Stimulated activated CD4-positive, alpha-beta T cell treated with anti-CD3 and anti-CD28 coated beads, Interleukin-1b, Interleukin-23, amount 100 ng/mL, for 48 hours (primary cell): ENCODE results near the gene ACKR2.

Experiments used
- DNase-seq: peaks from one replicate; pipeline ENCODE4 v3.0.0-alpha.2; 2020

The ACKR2 gene, protein sequence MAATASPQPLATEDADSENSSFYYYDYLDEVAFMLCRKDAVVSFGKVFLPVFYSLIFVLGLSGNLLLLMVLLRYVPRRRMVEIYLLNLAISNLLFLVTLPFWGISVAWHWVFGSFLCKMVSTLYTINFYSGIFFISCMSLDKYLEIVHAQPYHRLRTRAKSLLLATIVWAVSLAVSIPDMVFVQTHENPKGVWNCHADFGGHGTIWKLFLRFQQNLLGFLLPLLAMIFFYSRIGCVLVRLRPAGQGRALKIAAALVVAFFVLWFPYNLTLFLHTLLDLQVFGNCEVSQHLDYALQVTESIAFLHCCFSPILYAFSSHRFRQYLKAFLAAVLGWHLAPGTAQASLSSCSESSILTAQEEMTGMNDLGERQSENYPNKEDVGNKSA

DNA sequence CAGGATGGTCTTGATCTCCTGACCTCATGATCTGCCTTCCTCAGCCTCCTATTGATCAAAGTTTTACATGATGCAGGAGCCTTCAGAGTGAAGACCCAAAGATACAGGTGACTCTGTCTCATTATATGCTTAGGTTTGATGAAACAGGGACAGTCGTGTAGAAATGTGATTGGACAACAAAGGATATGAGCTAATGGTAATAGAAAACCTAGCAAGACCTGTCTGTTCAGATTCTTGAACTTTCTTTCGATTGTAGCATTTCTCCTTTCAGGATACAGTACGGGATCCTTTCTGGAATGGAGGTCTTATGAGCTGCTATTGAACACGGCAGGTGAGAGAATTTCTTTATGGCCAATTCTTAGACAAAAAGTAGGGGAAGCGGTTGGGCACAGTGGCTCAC is at the start of gene ACKR2:
ACKR2 (plus strand) TSS at position 244 of the 400 bp plus-strand sequence. CDS start 55,058 bp downstream, outside the sequence.
- no peak for DNase-seq

DNA sequence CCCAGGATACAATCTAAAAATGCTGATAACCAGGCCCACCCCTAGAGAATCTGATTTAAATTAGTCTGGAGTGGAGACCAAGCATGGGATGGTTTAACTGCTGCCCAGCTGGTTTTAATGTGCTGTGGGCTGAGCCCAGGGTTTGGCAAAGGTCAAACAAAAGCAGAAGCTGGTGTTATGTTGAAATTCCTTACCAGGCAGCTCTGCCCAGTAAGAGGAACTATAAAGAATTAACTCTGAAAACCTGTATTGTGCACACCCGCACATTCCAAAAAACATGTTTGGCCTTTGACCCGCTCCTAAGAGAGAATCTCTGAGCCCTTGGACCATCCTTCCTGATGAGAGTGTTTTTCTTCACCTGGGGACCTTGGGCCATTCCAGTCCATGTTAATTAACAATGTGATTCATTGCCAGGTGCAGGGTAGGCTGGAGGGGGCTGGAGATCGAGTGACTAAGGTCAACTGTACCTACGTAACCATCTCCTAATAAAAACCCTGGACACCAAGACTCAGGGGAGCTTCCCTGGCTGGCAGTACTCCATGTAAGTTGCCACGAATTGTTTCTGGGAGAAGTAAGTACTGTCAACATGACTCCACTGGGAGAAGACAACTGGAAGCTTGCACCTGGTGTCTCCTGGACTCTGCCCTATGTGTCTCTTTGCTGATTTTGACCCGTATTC is 47.1 kb upstream of the ACKR2 start:
- DNase-seq, result no peak

DNA sequence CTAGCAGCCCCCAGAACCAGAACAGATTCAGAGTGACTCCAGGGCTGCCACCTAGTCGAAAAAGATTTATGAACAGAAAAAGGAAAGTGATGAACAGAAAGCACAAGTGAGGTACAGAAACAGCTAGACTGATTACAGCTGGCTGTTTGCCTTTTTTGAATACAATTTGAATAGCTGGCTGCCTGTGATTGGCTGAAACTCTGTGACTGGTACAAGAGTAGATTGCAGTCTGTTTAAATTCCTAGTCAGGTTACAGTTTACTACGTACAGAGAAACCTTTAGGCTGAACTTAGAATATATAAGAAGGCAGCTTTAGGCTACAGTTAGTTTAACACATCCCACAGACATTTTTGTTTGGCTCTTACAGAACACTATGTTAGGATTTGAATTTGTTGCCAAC is 46.2 kb upstream of the ACKR2 start:
- no peak for DNase-seq

DNA sequence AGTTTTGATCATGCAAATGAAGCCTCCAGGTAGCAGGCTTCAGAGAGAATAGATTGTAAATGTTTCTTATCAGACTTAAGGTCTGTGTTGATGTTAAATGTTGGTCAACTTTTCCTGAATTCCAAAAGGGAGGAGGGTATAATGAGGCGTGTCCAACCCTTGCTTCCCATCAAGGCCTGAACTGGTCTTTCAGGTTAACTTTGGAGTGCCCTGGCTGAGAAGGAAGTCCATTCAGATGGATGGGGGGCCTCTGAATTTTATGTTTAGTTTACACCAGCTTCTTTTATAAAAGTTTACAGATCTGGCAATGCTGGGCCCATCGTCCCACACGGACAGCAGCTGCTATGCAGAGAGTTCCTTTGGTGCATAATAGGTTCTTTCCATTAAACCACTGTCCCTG is 45.1 kb upstream of the ACKR2 start:
- no peak for DNase-seq

DNA sequence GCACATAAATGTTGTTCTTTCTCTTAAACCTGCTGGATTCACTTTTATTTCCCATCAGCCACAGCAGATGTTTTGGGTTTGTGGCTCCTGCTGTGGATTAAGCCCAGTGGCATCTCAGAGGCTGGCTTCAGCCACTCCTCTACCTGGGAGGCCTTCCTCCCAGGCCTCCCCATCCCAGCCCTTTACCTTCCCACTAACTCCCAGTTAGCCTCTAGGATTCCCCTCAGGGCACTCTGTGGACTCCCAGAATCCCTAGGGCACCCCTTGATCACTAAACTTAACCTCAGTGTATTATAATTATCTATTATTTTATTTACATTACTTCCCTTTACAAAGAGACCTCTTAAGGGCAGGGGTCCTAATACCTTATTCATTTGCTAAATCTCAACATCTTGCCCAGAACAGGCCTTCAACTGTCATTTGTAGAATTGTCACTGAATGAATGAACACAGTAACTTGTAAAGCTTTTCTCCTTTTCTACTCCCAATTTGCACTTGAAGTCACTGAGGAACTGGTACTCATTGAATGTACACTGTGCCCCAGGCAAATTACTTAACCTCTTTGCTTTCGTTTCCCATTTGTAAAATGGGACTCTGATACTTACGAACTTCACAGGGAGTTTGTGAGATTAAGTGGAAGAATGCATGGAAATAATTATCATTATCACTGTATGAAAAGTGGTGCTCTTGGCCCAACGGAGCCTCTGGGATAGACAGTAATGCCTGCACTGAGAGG is 44.5 kb upstream of the ACKR2 start:
- DNase-seq, result no peak

DNA sequence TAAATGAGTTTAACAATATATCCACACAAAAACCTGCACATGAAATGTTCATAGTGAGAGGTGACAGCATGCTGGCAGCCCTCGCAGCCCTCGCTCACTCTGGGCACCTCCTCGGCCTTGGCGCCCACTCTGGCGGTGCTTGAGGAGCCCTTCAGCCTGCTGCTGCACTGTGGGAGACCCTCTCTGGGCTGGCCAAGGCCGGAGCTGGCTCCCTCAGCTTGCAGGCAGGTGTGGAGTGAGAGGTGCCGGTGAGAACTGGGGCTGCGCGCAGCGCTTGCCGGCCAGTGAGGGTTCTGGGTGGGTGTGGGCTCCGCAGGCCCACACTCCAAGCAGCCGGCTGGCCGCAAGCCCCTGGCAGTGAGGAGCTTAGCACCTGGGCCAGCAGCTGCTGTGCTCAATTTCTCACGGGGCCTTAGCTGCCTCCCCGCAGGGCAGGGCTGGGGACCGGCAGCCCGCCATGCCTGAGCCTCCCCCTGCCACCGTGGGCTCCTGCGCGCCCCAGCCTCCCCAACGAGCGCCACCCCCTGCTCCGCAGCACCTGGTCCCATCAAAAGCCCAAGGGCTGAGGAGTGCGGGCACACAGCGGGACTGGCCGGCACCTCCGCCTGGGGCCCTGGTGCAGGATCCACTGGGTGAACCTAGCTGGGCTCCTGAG is 39.6 kb upstream of the ACKR2 start:
- DNase-seq, result no peak

DNA sequence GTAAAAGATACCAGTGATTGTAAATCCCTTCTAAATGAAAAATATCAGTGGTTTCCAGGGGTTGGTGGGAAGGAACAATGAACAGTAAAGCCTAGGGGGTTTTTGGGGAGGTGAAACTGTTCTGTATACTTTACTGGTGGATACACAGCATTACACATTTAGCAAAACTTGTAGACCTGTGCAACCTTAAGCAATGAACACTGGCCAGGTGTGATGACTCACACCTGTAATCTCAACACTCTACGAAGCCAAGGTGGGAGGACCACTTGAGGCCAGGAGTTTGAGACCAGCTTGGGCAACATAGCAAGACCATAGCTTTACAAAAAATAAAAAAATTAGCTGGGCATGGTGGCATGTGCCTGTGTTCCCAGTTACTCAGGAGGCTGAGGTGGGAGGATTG is 38.0 kb upstream of the ACKR2 start:
- DNase-seq, result no peak

DNA sequence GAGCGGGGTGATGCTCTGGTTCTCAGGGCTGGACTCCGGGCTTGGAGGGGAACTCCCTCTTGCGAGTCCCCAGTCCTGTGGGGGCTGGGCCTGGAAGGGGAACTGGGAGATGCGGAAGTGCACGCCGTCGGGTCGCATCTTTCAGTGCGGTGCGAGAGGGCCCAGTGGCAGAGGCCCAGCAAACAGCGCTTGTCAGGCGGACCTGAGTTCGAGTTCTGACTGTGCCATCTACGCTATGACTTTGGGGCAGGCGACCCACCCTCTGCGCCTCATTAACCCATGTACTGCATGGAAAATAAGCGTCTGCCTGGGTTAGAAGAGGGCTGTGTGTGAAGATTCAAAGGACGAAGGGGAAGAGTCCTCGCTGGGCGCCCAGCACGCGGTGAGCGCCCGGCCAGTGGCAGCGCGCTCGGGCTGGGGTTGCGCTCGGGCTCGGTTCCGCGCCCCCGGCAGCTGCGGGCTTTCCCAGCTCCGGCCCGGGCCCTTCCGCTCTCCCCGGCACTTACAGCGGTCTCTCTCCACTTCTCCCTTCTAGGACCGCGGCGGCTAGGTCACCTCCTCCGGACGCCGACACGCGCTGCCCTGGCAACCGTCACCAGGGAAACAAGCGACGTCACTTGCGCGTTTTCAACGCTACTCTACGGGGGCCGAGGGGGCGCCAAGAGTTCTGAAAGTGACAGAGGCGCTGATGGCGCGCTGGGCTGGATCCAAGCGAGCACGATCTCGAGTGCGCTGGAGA is 36.4 kb upstream of the ACKR2 start, which contains the start of gene CCDC13:
CCDC13 (minus strand) TSS at position 584 of the 739 bp plus-strand sequence. CDS start 14,908 bp downstream, outside the sequence.
- DNase-seq, result peak; percentile 92

DNA sequence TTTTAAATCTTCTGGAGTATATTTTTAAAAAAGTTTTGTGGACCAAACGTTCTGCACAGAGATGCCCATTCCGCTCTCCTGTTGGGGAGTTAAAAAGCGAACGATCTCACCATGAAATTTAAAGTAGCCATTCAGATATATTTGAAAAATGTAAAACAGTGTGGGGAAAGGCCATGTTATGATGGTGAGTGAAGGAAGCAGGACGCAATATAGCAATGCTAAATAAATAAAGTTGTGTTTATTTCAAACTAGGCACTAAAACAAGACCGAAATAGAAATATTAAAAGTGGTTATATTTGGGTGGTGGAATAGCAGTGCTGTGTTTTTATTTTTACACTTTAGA is 35.9 kb upstream of the ACKR2 start:
- DNase-seq, result no peak

DNA sequence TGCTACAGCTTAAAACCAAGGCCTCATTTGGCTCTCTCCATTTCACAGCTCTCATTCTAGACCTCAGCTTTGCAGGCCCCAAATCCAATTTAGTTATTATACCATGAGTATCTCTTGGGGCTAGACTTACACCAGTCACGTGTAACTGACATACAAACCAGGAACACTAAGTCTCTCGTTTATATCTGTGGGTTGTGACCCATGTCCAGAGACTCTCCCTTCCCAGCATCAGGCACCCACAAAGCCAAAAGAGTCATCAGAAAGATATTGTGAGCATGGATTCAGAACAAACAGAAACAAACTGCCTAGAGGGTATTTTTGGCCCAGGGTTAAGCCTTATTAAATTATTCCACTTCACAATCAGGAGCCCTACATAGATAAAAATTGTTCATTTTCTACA is 30.6 kb upstream of the ACKR2 start:
- DNase-seq, result no peak

DNA sequence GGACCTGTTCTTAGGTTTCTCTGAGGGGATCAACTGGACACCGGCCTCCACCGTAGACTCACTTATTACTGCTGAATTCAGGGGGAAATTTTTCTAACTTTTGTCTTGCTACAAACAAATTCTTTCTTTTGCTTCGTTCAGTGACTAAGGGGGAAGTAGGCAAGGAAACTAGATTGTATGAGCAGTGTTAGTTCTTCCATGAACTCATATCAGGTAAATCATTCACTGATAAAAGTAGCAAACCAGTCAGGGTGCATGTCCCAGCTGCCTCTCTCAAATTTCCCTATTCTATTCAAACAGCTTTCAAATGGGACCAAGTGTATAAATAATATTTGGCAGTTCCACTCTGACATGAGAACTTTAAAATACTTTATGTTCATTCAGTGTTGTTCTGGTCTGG is 28.8 kb upstream of the ACKR2 start:
- no peak for DNase-seq

DNA sequence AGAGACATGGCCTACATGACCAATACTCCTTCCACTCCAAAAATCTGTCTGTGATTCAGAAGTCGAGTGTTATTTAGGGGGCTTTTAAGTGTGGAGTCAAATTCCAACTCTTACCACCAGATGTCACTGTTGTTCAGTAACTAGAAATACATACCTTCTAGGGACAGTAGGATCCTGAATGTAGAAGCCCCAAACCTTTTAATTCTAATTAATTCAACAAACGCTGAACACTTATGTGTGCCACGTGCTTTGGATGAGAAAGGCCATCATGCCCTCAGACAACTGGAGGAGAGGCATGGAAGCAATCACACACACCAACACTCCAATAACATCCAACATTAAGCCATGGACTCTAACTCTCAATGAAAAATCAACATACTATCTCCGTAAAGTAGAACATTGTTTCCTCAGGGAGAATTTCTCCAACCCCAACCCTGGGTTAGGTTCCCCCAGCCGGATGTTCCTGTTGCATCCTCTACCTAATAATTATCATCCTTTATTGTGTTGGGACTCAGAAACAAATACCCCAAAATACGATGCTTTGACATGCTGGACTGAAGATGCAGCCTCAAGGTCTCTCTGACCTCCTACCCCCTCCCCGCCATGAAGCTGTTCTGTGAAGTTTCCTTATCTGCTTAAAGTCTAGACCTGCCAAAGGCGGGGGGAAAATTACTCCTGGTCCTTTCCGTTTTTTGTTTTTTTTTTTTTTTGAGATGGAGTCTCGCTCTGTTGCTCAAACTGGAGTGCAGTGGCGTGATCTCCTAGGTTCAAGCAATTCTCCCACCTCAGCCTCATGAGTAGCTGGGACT is 28.1 kb upstream of the ACKR2 start:
- DNase-seq, result no peak

DNA sequence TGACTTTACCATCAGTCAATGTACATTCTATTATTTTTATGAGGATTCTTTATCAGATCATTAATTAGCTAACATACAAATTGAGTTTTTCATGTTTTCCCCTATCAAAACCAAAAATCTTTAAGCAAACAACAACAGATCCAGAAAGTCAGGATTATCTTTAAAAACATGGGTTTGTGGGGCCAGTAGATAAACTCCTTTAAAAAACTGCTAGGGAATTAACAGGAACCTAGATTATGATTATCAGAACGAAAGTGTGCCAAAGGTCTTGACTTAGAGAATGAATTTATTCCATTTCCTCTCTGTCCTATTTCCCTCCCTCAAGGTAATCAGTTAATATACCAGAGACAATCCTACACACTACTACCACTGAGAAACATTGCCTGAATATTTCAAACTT is 23.0 kb upstream of the ACKR2 start:
- DNase-seq, result no peak

DNA sequence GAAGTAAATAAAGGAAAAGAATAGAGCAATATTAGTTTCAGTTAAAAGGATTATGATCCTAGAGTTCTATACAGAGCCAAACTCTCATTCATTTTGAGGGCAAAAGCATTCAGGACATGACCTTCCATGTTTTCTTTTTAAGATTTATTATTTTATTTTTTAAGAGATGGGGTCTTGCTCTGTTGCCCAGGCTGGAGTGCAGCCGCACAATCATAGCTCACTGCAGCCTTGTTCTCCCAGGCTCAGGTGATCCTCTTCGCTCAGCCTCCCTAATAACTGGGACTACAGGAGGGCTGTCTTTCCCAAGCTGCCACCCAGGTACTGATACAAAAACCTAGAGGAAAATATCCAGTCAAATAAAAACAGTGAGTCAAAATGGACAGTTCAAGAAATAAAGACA is 22.6 kb upstream of the ACKR2 start:
- no peak for DNase-seq

DNA sequence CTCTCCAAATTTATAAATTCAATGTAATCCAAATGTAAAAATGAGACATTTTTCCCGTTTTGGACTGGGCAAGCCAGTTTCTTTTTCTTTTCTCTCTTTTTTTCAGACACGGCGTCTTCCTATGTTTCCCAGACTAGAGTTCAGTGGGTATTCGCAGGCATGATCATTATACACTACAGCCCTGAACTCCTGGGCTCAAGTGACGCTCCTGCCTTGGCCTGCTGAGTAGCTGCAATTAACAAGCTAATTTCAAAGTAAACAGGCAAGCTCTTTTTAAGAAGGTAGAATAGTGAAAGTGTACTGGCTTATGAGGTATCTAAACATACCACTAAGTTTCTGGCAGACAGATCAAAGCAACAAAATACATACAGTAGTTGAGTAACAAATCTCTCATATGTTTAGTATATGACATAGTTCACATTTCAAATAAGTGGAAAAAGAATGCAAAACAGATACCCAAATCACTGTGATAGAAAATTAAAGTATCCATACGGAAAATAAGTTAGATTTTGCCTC is 18.5 kb upstream of the ACKR2 start:
- no peak for DNase-seq

DNA sequence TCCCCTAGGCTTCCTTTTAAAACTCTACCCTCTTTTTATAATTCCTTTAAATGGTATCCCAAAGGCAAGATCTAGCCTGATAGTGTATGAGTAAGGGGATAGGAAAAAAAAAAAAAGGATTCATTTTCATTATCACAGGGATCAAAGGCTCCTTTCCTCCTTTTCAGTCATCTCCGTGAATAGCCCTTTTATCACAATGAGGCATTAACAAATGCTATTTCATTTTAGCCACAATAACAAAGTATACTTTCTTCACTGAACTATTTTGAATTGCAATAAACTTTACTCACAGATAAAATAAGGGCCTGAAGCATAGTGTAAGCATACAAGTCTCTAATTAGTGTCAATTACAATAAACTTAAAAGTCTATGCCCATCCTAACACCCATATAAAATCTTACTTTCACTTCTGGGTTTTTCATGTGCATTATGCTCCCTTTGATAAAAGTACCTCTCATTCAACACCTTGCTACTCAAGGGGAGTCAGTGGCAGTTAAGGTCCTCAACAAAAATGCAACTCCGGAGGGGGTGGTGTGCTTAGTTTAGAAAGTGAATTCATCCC is 13.5 kb upstream of the ACKR2 start:
- DNase-seq, result no peak

DNA sequence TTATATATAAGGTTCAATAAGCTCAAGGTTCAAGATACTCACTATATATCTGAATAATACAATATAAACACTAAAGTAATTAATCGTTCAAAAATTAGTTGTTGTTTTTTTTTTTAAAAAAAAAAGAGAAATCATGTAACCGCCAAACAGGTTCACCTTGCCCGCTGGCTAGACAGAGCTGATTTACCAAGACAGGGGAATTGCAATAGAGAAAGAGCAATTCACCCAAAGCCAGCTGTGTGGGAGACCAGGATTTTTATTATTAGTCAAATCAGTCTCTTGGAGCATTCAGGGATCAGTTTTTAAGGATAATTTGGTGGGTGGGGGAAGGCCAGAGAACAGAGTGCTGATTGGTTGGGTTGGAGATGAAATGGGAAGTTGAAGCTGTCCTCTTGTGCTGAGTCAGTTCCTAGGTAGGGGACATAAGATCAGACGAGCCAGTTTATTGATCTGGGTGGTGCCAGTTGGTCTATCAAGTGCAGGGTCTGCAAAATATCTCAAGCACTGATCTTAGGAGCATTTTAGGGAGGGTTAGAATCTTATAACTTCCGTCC is 12.8 kb upstream of the ACKR2 start:
- DNase-seq, result no peak

DNA sequence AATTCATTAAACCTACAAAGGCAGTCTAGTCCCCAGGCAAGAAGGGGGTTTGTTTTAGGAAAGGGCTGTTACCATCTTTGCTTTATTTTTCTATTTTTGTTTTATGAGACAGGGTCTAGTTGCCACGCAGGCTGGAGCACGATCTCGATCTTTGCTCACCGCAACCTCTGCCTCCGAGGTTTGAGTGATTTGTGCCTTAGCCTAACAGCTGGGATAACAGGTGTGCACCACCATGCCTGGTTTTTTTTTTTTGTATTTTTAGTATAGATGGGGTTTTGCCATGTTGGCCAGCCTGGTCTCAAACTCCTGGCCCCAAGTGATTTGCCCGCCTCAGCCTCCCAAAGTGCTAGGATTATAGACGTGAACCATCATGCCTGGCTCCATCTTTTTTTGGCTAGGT is 9.9 kb upstream of the ACKR2 start:
- no peak for DNase-seq

DNA sequence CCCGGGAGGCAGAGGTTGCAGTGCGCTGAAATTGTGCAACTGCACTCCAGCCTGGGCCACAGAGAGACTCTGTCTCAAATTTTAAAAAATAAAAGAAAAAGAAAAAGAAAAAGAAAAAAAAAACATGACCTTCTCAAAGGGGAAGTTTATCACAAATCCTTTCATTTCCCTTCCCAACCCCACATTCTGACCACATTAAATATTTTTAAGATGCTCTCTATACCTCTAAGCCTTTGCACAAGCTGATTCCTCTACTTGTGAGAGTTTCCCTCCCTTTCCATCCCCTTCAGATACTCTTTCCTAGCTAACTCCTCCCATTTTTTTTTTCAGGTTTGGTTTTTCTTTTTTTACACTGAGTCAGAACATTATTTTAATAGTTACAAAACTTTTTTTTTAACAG is 9.0 kb upstream of the ACKR2 start:
- no peak for DNase-seq

DNA sequence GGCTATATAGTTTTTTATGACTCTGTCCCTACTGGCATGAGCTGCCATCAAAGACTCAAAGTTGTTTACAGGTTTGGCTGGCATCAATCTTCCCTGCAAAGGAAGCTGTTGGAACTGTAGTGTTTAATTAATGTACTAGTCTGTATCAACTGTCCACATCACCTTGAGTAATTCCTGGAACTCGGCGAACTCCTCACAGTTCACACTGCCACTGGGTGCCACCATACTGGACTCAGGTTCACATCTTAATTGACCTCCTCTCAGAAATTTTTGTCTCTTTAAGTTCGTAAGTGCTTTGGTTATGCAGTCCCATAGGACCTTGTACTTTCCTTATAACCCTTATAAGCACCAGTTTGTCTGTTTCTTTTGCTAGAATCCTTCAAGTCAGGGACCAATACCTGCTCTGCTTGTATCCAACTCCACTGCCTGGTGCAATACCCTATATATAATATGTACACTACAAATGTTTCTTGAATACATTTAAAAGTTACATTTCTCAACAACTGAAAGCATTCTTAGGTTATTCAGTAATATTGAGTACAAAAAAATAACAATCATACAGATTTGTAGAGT is 8.1 kb upstream of the ACKR2 start:
- no peak for DNase-seq
